HG02970 (cell line): ENCODE data around the gene RGS9.
"Not testable (repeated sequence)": the region's sequence is repeated elsewhere in the genome, so short reads cannot be mapped to it uniquely, and the experiment has no call there.

Experiments used
- ATAC-seq: cut with Tn5 transposase; IDR thresholded peaks from one replicate; pipeline ENCODE4 v1.9.1; 2021; ENCODE audit warnings: mild to moderate bottlenecking, moderate library complexity, moderate number of reproducible peaks; ENCODE audit not compliant: unreplicated experiment, low FRiP score

RGS9 gene

GRCh38 chr17:65201331-65201730, 64.2 kb downstream of the RGS9 start:
- ATAC-seq, result no peak

GRCh38 chr17:65202844-65203571, 65.8 kb downstream of the RGS9 start:
- ATAC-seq, result no peak

- ATAC-seq, result no peak
These were observed 66.8 kb downstream of the RGS9 start for GRCh38 chr17:65204001-65204400.

- ATAC-seq, result no peak
These were observed 68.5 kb downstream of the RGS9 start for GRCh38 chr17:65205655-65206054.

- ATAC-seq, result not testable (repeated sequence)
These were observed 70.3 kb downstream of the RGS9 start for GRCh38 chr17:65207448-65207847.

- ATAC-seq, result no peak
These were observed 71.5 kb downstream of the RGS9 start for GRCh38 chr17:65208717-65209116.

- no peak for ATAC-seq
These were observed 81.1 kb downstream of the RGS9 start for GRCh38 chr17:65218261-65218660.

- ATAC-seq, result no peak
These were observed 82.0 kb downstream of the RGS9 start for GRCh38 chr17:65219124-65219523.

GRCh38 chr17:65219707-65220106, 82.5 kb downstream of the RGS9 start:
- no peak for ATAC-seq

- no peak for ATAC-seq
These were observed 83.6 kb downstream of the RGS9 start for GRCh38 chr17:65220732-65221131.

- ATAC-seq, result no peak
These were observed 85.1 kb downstream of the RGS9 start for GRCh38 chr17:65222214-65222738.

- no peak for ATAC-seq
These were observed 87.9 kb downstream of the RGS9 start for GRCh38 chr17:65225061-65225460.

- ATAC-seq, result no peak
These were observed 89.1 kb downstream of the RGS9 start for GRCh38 chr17:65226227-65226626.

- no peak for ATAC-seq
These were observed 90.5 kb downstream of the RGS9 start for GRCh38 chr17:65227637-65228036.

GRCh38 chr17:65228287-65228686, 91.1 kb downstream of the RGS9 start:
- no peak for ATAC-seq

- peak; percentile 47 for ATAC-seq
These were observed 91.8 kb downstream of the RGS9 start for GRCh38 chr17:65228734-65229620.

- ATAC-seq, result no peak
These were observed 92.4 kb downstream of the RGS9 start for GRCh38 chr17:65229621-65229995.

- ATAC-seq, result no peak
These were observed 92.9 kb downstream of the RGS9 start for GRCh38 chr17:65230040-65230439.

- ATAC-seq, result no peak
These were observed 93.9 kb downstream of the RGS9 start for GRCh38 chr17:65231086-65231485.

GRCh38 chr17:65231662-65232335, 94.6 kb downstream of the RGS9 start:
- ATAC-seq, result no peak

- ATAC-seq, result no peak
These were observed 98.1 kb downstream of the RGS9 start for GRCh38 chr17:65235284-65235683.
